ENCODE results near the gene SLC25A22.

SLC25A22 gene

DNA sequence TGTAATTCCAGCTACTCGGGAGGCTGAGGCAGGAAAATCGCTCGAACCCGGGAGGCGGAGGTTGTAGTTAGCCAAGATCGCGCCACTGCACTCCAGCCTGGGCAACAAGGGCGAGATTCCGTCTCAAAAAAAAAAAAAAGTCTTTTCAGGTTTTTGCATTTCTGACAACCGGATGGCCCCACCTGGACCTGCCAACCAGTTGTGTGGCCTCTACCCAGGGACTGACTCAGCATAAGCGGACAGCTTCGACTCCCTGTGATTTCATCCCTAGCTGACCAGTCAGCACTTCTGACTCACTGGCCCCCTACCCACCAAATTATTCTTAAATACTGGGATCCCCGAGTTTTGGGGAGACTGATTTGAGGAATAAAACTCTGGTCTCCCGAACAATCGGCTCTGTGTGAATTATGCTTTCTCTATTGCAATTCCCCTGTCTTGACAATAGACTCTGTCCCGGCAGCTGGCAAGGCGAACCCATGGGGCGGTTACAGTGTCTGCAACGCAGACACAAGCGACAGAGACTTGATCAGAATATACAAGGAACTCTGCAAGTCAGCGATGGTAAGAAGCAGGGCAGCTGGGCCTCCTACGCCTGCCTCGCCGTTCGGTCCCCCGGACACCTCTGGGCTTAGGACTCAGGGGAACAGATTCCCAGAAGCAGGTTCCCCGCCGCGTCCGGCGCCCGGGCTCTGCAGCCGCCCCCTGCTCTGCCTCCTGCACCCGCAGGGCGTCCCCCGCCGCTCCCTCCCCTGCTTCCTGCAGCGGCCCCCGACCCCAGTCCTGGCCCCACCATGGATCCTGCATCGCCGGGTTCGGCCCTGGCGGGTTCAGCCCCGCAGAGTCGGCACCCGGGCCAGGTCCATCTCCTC, 51.6 kb downstream of the SLC25A22 start:
- DNase-seq (ENCODE audit: low read depth): peak; percentile 26

- DNase-seq (ENCODE audit: low read depth): no peak
These were observed 52.7 kb downstream of the SLC25A22 start for GRCh38 chr11:745428-745827.

- no peak for DNase-seq (ENCODE audit: low read depth)
These were observed 55.4 kb downstream of the SLC25A22 start for GRCh38 chr11:742571-743201.

DNA sequence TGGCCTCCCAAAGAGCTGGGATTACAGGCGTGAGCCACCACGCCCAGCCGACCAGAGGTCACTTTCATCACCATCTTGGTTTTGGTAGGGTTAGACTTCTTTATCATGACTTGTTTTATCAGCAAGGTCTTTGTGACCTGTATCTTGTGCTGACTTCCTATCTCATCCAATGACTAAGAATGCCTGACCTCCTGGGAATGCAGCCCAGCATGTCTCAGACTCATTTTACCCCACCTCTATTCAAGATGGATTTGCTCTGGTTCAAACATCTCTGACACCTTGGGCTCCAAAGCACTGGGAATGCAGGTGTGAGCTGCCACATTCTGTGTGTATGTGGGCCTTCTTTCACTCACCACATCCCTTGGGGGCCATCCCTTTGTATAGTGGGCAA, 55.9 kb downstream of the SLC25A22 start:
- no peak for DNase-seq (ENCODE audit: low read depth)

All from EH (cell line).